GM21529 (cell line): ENCODE data around the gene CX3CL1.
"Not testable (repeated sequence)": the region's sequence is repeated elsewhere in the genome, so short reads cannot be mapped to it uniquely, and the experiment has no call there.

ENCODE experiments used
- ATAC-seq: cut with Tn5 transposase; IDR thresholded peaks from one replicate; pipeline ENCODE4 v1.9.1; 2021; ENCODE audit not compliant: unreplicated experiment

The CX3CL1 gene

DNA sequence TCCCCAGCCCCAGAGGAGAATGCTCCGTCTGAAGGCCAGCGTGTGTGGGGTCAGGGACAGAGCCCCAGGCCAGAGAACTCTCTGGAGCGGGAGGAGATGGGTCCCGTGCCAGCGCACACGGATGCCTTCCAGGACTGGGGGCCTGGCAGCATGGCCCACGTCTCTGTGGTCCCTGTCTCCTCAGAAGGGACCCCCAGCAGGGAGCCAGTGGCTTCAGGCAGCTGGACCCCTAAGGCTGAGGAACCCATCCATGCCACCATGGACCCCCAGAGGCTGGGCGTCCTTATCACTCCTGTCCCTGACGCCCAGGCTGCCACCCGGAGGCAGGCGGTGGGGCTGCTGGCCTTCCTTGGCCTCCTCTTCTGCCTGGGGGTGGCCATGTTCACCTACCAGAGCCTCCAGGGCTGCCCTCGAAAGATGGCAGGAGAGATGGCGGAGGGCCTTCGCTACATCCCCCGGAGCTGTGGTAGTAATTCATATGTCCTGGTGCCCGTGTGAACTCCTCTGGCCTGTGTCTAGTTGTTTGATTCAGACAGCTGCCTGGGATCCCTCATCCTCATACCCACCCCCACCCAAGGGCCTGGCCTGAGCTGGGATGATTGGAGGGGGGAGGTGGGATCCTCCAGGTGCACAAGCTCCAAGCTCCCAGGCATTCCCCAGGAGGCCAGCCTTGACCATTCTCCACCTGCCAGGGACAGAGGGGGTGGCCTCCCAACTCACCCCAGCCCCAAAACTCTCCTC, 10.4 kb downstream of the CX3CL1 start:
- ATAC-seq = no peak

- no peak for ATAC-seq
These were observed 11.3 kb downstream of the CX3CL1 start for GRCh38 chr16:57383276-57384247.

DNA sequence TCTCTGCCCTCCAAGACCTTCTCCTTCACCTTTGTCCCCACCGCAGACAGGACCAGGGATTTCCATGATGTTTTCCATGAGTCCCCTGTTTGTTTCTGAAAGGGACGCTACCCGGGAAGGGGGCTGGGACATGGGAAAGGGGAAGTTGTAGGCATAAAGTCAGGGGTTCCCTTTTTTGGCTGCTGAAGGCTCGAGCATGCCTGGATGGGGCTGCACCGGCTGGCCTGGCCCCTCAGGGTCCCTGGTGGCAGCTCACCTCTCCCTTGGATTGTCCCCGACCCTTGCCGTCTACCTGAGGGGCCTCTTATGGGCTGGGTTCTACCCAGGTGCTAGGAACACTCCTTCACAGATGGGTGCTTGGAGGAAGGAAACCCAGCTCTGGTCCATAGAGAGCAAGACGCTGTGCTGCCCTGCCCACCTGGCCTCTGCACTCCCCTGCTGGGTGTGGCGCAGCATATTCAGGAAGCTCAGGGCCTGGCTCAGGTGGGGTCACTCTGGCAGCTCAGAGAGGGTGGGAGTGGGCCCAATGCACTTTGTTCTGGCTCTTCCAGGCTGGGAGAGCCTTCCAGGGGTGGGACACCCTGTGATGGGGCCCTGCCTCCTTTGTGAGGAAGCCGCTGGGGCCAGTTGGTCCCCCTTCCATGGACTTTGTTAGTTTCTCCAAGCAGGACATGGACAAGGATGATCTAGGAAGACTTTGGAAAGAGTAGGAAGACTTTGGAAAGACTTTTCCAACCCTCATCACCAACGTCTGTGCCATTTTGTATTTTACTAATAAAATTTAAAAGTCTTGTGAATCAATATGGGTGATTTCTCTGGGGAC, 12.2 kb downstream of the CX3CL1 start:
- ATAC-seq = no peak

DNA sequence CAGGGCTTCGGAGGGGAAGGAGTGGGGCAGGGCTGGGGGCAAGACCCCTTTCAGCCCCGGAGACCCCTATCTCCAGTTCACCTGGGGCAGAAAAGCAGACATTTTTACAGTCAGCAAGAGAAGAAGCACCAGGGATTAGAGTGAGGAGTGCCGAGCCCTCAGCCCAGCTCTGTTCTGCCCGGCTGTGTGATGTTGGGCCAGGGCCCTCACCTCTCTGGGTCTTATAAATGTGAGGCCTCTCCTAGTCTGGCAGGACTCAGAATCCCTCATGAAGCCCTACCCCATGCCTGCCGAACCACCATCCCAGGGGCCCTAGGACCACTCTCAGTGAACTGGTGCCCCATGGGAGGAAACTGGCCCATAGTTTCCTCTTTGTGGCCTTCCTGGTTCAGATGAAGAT, 12.8 kb downstream of the CX3CL1 start:
- no peak for ATAC-seq

DNA sequence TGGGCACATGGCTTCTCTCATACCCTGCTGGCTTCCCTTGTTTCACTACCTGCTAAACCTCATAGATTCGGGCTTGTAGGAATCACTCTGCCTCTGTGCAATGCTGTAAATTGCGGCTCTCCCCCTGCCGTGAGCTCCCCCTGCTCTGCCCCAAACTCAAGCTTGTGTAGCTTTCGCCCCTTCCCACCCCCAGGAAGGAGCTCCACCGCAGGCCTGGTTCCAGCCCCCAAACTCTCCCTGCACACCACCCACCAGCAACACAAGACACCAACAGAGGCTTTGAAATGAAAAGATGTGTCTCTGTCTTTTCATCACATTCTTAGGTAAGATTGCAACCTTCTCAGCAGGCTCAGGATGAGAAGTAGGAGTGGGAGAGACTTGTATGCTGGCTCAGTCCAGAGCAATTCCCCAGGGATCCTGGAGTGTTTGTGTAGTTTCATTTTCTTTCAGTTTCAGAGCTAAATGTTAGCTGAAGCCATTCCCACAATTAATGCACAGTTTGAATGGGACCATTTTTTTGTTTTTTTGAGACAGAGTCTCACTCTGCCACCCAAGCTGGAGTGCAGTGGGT, 14.2 kb downstream of the CX3CL1 start:
- no peak for ATAC-seq

DNA sequence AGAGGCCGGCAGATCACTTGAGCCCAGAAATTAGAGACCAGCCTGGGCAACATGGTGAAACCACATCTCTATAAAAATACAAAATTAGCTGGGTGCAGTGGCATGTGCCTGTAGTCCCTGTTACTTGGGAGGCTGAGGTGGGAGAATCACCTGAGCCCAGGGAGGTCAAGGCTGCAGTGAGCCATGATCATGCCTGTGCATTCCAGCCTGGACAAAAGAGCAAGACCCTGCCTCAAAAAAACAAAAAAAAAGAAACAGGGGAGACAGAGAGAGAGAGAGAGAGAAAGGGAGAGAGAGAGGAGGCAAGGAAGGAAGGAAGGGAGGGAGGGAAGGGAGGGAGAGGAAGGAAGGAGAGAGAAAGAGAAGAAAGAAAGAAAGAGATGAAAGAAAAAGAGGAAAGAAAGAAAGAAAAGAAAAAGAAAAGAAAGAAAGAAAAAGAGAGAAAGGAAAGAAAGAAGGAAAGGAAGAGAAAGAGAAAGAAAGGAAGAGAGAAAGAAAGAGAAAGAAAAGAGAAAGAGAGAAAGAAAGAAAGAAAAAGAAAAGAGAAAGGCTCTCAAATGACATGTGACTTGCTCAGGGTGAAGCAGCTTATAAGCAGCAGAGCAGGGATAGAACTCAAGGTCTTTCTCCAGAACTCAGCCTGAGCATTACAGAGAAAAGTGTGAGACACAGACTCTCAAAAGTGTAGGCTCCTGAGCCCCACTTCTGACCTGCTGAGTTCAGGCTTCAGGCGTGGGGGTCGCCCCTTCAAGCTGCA, 15.5 kb downstream of the CX3CL1 start:
- ATAC-seq = peak; percentile 30

DNA sequence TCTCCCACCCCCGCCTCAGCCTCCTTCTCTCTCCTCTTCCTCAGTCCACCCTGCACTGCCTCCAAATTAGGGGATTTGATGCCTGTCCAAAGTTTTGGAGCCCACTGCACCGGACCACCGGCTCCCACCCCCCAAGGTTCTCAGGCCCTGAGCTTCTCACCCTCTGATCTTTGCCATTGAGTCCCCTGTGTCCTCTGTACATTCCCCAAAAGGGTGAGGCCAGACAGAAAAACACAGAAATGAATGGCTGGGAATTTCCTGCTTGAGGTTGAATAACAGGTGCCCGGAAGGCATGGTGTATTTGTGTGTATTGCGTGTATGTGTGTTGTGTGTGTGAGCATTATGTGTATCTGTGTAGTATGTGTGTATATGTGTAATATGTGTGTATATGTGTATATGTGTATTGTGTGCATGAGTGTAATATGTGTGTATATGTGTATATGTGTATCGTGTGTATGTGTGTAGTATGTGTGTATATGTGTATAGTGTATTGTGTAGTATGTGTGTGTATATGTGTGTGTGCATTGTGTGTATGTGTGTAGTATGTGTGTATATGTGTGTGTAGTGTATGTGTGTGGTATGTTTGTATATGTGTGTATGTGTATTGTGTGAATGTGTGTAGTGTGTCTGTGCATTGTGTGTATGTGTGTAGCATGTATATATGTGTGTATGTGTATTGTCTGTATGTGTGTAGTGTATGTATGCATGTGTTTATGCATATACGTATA, 16.2 kb downstream of the CX3CL1 start:
- ATAC-seq = peak; percentile 65

- ATAC-seq = no peak
These were observed 16.8 kb downstream of the CX3CL1 start for GRCh38 chr16:57389087-57389468.

DNA sequence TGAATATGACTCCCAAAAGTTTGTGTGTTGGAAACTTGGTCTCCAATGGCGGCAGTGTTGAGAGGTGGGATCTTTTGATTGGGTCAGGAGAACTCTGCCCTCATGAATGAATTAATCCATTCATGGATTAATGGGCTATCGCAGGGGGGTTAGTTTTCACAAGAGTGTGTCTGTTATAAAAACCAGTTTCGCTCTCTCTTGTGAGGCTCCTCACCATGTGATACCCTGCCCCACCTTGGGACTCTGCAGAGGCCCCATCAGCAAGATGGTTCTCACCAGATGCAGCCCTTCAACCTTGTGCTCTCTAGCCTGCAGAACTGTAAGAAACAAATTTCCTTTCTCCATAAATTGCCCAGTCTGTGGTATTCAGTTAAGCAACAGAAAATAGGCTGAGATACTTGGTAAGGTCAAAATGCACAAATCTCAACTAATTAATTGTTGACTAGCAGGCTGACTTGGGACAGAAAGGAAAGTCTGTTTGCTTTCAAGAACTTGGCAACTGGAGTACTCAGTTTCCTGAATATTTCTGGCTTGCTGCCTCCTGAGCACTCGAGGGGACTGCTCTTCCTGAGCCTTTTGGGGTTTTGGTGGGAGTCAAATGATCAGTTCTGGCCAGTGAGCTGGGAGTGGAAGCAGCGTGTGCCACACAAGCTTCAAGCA, 18.5 kb downstream of the CX3CL1 start:
- ATAC-seq = no peak

DNA sequence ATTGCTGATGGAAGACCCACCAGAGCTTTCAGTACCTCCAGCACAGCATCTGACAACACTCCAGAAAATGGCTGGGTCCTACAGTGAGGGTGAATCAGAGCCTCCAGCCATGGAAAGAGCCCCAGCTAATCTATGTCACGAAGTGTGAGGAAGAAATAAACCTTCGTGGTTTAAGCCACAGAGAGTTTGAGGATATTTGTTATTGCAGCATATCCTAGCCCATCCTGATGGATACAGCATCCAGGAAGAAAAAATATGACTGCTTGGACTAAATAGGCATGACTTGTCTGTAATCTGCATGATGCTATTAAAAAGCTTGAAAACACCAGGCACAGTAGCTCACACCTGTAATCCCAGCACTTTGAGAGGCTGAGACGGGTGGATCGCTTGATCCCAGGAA, 19.0 kb downstream of the CX3CL1 start:
- no peak for ATAC-seq

DNA sequence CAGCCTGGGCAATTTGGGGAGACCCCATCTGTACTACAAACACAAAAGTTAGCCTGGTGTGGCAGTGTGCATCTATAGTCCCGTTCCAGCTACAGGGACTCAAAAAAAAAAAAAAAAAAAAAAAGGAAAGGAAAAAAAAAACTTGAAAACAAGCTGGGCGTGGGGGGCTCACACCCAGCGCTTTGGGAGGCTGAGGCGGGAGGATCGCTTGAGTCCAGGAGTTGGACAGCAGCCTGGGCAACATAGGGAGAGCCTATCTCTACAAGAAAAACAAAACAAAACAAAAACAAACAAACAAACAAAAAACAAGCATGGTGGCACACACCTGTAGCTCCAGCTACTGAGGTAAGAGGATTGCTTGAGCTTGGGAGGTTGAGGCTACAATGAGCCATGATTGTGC, 19.4 kb downstream of the CX3CL1 start:
- ATAC-seq = no peak

DNA sequence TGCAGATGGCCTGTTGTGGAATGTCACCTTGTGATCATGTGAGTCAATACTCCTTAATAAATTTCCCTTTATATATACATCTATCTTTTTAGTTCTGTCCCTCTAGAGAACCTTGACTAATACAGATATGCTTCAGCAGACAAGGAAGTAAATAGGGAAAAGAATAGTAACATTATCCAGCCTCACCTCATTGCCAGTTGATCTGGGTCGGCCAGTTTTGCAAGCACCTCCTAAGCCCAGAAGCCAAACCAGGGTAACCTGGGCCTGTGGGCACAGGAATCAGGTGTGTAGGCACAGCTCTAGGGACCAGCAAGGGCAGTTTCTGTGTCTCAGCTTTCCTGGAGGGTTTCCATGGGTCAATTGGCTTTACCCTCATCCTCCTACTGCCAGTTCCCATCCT, 20.4 kb downstream of the CX3CL1 start:
- ATAC-seq = no peak

DNA sequence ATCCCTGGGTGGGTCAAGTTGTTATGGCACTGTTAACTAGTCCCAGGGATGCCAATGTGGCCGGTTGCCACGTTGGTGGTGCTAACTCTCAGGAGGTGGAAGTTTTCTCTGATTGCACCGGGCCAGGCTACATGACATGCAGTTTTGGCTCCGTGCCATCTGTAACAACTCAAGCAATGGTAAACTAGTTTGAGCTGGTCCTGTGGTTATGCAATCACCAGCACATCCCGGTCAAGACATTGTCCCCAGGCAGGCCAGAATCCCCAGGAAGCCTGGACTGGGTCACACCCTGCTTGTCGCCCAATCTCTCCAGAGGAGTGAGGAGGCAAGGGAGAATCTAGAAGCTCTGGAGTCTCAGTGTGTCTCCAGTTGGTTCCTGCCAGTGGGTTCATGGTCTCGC, 22.2 kb downstream of the CX3CL1 start:
- no peak for ATAC-seq

DNA sequence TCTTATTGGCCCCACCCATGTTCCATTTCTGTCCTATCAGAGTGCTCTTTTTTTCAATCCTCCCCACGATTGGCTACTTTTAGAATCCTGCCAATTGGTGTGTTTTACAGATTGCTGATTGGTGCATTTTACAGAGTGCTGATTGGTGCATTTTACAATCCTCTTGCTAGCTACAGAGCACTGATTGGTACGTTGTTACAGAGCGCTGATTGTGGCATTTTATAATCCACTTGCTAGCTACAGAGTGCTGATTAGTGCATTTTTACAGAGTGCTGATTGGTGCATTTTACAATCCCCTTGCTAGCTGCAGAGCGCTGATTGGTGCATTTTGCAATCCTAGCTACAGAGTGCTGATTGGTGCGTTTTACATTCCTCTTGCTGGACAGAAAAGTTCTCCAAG, 22.7 kb downstream of the CX3CL1 start:
- no peak for ATAC-seq

- no peak for ATAC-seq
These were observed 24.5 kb downstream of the CX3CL1 start for GRCh38 chr16:57396786-57397185.

DNA sequence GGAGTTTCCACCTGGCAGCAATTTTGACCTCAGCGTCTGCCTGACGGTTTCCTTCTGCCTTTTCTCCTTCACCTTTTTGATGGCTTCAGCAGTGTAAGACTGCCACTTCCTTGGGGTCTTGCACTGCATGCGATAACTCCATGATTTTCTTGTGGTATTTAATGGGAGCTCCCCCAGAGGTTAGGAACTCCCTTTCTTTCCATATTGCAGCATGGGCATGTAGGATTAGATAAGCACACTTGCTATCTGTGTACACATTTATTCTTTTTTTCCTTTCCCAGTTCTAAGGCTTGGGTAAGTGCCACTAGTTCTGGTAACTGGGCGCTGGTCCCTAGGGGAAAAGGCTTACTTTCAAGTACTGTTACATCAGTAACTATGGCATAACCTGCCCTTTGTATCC, 25.2 kb downstream of the CX3CL1 start:
- ATAC-seq = not testable (repeated sequence)

- no peak for ATAC-seq
These were observed 29.8 kb downstream of the CX3CL1 start for GRCh38 chr16:57401943-57402640.
